Amniotic stem cell (primary cell): ENCODE results near the gene DRD5.

ENCODE experiments used
- DNase-seq: peaks from one replicate; lab custom pipeline; 2025; lab: John Stamatoyannopoulos, UW

The DRD5 gene

DNA sequence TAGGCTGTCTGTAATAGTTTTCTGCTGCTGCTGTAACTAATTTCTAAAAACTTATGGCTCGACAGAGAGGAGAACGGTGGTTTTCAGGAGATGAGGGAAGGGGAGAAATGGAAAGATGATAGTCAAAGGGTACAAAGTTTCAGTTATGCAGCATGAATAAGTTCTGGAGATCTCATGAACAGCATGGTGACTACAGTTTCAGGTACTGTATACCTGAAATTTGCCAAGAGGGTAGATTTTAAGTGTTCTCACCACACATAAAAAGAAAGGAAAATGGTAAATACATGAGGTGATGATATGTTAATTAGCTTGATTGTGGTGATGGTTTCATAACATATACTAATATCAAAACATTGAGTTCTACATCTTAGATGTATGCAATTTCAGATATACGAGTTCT is 34.9 kb downstream of the DRD5 start:
- DNase-seq: no peak

GRCh38 chr4:9820343-9820742 is 38.9 kb downstream of the DRD5 start:
- DNase-seq: no peak

DNA sequence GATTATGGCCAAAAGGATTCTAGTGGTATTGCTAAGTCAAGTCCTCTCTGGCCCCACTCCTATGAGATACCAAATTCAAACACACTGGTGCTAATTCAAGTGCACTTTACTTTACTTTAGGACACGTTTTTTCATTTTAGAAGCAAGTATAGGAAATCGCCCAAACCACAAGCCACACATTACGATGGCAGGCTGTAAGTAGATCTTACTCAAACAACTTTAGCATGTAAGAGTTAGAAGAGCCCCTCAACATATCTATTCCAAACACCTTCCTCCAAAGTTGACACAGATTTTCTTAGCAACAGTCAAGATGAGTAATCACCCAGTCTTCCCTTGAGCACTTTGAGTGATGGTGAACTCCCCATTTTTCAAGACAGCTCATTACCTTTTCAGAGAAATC is 43.6 kb downstream of the DRD5 start:
- DNase-seq: no peak

GRCh38 chr4:9826551-9826950 is 45.1 kb downstream of the DRD5 start:
- DNase-seq: no peak

GRCh38 chr4:9832640-9833039 is 51.2 kb downstream of the DRD5 start:
- DNase-seq: no peak

DNA sequence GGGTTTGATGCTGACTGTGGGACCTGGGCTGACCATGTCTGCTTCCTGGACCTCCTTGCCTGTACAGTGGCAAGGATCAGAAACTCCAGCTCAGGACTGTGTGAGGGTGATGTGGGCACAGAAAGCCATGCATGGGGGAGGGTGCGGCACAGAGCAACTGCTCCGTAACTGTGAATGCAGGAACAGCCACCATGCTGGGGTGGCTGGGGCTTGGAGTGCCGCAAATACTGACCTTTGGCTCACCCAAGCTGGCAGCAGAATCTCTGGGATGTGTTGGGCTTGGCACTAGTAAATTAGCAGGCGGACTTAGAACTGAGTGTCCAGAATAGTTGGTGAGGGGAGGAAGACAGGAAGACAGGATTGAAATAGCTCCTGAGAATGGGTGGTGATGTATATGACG is 52.0 kb downstream of the DRD5 start:
- no peak for DNase-seq
